ENCODE data around the gene DNAAF1.

DNAAF1 gene

DNA sequence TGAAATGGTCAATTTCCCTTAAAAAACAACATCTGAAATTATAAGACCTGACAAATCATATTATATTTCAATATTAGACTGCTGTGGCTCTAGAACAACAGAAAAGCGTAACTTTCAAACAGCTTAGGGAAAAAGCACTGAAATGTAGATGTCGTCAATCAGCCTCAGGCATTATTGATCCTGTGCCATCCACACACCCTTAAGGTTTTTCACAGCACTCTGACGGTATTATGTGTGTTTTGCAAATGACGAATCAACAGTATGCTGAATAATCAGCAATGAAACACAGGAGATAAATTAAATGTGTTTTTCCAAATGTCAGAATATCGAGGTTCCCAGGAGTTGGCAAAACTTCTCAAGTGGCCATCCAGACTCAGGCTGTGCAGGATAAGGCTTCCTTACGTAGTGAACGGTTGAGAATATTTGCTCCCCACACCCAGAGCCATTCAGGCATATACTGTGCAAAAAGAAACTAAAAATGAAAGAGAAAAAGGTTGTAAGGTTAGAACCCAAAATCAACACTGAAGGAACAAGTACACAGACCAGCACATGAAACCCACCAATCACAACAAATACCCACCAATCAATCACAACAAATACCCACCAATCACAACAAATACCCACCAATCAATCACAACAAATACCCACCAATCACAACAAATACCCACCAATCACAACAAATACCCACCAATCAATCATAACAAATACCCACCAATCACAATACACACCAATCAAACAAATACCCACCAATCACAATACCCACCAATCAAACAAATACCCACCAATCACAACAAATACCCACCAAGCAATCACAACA, 20.6 kb upstream of the DNAAF1 start:
- no peak for DNase-seq (ENCODE audit: low read depth in 2 of 2)

DNA sequence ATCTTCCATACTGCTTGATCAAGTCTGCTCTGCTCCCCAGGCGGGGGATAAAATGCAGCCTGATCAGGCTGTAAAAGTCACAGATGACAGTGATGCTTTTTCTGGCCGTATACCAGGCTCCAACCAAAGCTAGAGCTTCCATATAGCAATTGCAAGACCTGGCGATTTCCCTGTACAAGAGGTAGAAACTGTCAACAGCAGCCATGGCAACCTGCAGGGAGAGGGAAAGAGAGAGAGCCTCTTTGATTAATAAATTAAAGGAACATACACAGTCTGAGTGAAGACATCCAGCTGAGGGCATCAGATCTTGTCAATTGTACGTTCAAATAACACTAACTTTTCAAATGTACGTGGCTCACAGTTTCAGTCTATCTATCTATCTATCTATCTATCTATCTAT, 14.0 kb upstream of the DNAAF1 start:
- no peak for DNase-seq (ENCODE audit: low read depth in 2 of 2)

DNA sequence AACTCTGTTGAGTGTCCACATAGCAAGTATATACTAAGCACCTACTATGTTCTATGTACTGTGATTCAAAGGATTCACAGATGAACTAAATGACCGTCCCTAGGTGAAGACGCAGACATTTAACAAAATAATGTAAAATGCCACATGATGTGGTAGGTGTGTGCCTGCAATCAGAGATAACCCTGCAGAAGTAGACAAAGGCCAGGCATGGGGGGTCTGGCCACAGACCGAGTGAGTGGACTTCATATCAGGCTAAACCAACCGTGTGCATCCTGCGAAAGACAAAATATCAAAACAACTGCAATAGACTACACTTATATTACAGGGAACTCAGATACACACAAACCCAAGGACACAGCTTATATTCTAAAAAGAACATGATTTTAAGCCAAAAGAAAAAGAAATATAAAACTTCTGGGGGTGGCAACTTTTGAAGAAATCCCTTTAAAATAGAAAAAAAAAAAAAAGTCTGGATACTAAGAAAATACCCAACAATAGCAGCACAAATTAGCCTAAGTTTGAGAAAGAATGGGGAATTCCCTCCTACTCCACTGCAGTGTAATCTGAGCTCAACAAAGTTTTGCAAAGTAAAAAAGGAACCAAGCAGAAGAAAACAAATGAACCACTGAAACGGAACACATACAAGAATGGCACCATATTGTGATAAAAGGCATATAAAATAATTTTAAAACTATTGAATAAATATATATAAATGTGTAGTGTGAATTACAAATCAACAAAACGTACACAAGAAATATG, 12.4 kb upstream of the DNAAF1 start:
- no peak for DNase-seq (ENCODE audit: low read depth in 2 of 2)

DNA sequence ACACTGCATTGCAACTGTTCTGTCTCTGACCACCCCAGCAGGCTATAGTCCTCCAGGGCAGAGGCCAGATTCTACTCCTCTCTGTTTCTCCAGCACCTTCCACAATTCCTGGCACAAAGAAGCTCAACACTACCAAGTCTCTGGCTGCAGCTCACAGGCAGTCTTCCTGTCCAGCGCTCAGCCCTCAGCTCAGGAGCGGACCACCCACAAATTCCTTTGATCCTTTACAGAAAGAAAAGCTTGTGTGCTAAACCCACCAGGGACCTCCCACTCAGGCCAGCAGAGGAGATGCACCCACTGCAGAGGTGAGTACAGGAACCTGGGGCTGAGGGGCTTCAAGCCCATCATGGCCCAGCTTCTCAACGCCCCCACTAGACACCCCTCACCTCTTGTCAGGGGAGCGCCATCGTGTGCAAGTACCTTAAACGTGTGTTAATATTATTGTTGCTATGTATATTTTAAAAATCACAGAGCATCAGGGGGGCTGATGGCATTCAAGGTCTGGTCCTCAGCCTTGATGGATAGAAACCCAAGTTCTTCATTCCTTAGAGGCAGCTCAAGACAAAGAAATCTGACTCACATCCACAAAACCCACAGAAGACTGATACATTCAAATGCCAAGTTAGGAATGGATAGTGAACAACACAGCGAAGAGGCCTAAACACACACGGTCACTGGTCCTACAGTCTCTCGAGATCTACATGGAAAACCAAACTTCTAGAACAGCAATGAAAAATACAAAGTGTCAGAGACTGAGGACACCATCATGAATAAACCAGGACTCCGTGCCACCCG, 8.6 kb upstream of the DNAAF1 start:
- DNase-seq (ENCODE audit: low read depth in 2 of 2) = no peak

DNA sequence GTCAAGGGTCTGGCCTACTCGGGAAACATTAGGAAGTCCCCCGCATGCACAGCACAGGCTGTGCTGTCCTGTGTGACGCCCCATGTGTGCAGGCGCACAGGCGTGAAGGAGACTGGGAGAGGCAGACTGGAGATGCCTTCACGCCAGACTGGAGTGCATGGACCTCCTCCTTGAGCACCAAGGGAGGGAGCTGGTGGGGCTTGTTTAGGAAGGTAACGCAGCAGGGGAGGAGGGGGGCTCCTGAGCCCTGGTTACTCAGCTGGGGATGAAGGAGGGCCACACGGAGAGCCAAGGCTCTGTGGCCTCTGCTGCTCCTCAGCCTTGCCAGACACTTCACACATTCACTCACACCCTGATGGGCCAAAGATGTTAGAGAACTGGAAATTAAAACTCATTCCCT, 7.8 kb upstream of the DNAAF1 start:
- DNase-seq (ENCODE audit: low read depth in 2 of 2) = no peak

DNA sequence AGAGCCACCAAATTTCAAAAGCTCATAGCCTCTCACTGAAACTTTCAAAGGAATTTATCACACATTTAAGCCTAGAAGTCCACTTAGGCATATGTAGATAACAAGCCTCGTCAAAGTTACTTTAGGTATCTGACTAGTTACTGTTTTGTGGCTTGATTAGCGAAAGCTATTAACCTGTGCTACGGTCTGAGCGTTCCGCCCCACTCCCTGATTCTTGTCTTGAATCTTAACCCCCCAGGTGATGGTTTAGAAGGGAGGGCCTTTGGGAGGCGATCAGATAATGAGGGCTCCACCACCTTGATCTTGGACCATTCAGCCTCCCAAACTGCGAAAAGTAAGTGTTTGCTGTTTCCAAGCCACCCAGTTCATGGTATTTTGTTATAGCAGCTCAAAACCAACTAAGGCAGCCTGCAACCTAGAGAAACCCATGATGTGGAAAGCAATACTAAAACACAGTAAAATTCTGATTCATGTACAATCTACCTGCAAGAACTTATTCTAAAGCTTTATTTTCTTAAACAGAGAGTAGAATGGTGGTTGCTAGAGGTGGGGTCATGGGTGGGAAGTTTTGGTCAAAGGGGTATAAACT, 7.2 kb upstream of the DNAAF1 start:
- DNase-seq (ENCODE audit: low read depth in 2 of 2) = no peak

DNA sequence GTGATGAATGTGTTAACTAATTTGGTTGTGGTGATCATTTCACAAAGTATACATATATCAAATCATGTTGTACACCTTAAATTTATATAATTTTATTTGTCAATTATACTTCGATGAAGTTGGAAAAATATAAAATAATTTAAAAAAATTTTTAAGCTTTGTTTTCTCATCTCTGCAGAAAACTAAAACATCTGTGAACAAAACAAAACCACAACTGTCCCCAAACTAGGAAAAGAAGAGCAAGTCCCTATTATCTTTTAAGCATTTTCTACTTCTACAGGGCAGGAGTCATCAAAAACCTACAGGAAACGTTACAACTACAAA, 6.6 kb upstream of the DNAAF1 start:
- DNase-seq (ENCODE audit: low read depth in 2 of 2) = no peak

DNA sequence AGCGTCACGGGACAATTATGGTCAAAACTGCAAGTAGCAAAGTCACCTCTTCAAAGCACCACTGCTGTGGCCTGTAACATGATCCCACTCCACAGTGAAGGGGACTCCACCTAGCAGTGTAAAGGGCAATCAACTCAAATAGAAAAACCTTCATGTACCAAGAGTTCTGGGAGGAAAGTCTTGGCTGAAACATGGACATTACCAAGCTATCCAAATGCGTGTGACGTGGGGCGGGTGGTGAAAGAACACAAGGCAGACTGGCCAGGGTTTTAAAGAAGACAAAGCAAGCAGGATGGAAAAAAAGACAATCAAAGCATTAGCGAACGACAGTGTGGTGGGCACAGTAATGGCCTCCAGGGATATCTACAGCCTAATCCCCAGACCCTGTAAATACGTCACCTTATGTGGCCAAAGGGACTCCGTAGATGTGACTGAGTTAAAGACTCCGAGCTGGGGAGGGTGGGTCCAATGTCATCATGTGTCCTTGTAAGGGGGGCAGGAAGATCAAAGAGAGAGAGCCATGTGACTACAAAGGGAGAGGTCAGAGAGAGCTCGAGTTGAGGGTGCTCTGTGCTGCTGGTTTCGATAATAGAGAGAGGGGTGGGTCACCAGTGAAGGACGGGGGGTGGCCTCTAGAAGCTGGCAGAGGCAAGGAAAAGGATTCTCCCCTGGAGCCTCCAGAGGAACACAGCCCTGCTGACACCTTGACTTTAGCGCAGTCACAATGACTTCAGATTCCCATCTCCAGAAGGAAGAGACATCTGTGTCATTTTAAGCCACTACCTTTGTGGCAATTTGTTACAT, 6.1 kb upstream of the DNAAF1 start:
- no peak for DNase-seq (ENCODE audit: low read depth in 2 of 2)

DNA sequence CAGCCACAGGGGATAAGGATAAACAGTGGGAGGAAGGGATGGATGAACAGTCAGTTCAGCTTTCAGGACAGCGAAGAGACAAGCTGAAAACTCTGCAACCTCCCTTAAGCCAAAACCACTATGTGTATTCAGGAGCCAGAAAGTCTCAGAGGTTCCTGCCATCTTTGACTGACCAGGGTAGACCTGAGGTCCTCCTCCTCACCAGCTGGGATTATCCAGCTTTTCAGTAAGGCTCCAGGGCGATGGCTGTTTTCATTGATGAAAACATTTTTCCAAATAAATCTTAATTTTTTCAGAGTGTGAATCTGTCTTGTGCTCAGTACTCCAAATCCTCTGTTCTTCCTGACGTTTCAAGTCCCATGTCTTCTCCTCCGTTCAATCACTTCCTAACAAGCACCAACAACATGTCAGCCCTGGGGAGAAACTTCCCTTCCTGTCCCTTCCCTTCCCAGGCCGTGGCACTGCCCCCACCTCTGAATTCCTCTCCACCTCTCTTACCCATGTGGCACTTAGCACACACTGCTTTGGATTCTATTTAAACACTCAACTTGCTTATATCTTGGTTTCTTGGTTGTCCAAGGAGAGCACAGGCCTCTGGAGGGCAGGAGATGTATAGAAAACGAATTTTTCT, 5.4 kb upstream of the DNAAF1 start:
- DNase-seq (ENCODE audit: low read depth in 2 of 2) = no peak

DNA sequence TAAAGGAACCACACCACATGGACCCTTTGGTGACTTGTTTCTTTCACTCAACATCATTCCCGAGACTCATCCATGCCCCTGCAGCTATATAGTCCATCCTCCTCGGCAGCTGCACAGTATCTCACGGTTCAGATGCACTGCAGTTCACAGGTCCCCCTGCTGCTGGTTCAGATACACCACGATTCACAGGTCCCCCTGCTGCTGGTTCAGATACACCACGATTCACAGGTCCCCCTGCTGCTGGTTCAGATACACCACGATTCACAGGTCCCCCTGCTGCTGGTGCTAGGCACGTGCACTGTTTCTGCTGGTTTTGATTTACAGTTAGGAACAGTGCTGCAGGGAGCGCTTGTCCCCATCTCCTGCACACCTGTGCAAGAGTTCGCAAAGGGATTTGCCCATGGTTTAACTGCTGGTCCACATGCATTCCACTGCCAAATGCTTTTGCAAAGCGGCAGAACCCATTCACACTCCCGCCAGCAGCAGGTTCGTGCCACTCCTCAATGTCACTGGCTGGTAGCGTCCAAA, 3.9 kb upstream of the DNAAF1 start:
- DNase-seq (ENCODE audit: low read depth in 2 of 2) = no peak

DNA sequence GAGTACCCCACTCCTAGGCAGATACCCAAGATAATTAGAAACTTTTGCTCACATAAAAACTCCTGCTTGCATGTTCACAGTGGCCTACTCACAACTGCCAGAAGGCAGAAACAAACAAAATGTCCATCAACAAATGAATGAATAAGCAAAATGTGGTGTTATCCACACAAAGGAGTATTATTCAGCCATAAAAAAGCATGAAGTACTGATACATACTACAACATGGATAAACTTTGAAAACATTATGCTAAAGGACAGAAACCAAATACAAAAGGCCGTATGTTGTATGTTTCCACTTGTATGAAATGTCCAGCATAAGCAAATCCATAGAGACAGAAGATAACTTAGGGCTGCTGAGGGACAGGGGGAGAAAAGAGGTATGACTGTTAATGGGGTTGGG, 2.0 kb upstream of the DNAAF1 start:
- no peak for DNase-seq (ENCODE audit: low read depth in 2 of 2)

DNA sequence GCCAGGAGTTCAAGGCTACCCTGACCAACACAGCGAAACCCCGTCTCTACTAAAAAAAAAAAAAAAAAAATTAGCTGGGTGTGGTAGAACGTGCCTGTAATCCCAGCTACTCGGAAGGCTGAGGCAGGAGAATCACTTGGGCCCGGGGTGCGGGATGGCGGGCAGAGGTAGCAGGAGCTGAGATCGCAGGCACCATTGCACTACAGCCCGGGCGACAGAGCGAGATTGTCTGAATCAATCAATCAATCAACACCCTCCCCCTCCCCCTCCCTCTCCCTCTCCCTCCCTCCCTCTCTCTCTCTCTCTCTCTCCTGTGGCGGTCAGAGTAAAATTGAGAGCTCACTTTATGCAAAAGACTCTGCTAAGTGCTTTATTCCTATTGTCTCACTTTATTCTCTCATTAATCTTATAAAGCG, 1.3 kb upstream of the DNAAF1 start:
- DNase-seq (ENCODE audit: low read depth in 2 of 2) = no peak

DNA sequence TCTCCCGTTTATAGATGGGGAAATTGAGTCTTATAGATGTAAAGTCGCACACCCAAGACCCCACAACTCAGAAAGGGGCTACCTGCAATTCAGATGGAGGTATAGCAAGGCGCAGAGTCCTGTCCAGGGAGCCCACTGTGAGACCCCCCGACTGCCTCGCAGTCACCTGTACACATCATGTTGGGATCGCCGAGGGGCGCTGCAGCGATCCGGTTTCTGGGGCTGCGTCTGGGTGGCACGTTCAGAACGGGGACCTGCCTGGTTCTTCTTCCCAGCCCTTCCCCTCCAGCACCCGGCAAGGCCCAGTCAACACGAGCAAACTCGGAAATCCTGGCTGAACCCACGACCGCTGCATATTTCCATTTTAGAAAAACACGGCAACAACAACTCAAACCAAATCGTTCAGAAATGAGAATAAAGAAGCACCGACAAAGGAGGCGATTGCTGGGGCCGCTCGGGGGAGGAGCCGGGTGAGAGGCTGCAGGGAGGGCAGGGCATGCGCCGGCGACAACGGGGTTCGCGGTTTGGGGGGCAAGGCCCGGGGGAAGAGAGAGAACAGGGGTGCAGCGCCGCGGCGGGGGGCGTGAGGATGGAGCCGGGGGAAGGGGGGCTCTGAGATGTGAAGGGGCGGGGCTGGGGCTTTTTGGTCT, 774 bp upstream of the DNAAF1 start:
- DNase-seq (ENCODE audit: low read depth in 2 of 2) = peak; percentile 1 to 25

DNA sequence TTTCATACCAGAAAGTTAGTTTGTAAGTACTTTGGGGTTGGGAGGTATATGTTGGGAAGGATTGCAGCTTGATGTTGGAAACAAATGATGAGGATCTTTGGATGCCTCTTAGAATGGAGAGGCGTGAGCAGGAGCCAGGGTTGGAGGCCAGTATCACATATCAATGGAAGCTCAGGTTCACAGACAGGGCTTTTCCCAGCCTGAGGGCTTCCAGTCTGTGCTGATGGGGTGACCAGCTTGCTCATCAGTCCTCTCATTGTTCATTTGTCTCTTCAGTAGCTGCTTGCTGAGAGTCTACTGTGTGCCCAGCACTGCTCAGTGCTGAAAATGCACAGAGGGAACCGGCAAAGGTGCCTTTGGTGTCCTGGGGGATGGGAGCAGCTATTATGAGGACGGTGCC, 5.8 kb downstream of the DNAAF1 start:
- no peak for DNase-seq (ENCODE audit: low read depth in 2 of 2)

DNA sequence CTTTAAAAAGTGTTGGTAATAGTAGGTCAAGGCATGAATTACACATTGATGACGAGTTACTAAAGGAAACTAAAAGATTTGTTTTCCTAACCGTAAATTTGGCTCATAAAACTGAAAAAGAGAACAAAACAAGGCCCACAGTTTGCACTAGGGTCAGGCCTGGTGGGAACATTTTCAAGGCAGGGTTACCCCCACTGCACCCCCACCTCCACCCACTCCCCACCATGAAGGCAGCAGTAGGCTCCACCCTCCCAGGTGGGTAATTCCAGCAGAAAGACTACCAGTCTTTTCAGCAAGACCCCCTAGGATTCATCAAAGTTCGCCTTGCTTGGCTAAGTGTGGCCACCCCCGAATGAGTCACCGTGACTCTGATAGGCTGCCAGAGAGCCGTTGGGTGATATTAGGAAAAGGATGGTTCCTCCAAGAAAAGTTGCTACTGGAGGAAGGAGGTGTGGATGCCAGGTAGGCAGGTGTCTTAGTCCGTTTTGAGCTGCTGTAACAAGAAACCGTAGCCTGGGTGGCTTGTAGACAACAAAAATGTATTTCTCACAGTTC, 8.6 kb downstream of the DNAAF1 start:
- DNase-seq (ENCODE audit: low read depth in 2 of 2) = no peak

DNA sequence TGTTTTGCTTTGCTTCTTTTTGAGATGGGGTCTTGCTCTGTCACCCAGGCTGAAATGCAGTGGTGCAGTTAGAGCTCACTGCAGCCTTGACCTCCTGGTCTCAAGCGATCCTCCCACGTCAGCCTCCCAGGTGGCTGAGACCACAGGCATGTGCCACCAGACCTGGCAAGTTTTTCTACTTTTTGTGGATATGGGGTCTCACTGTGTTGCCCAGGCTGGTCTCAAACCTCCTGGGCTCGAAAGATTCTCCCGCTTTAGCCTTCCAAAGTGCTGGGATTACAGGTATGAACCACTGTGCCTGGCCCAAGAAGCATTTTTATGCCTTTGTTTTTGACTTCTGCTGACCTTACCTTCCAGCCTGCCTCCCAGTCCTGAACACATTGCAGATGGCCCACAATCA, 10.1 kb downstream of the DNAAF1 start:
- DNase-seq (ENCODE audit: low read depth in 2 of 2) = no peak

DNA sequence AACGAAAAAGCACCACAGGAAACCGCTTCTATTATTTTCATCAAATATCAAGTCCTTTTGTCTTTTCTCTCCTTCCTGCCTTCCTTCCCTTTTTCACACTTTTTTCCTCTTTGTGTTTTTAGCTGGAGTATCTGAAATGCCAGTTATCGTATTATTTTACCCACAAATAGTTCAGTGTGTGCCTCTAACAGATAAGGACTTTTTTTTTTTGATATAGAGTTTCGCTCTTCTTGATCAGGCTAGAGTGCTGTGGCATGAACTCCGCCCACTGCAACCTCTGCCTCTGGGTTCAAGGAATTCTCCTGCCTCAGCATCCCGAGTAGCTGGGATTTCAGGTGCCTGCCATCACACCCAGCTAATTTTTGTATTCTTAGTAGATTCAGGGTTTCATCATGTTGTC, 10.7 kb downstream of the DNAAF1 start:
- no peak for DNase-seq (ENCODE audit: low read depth in 2 of 2)

DNA sequence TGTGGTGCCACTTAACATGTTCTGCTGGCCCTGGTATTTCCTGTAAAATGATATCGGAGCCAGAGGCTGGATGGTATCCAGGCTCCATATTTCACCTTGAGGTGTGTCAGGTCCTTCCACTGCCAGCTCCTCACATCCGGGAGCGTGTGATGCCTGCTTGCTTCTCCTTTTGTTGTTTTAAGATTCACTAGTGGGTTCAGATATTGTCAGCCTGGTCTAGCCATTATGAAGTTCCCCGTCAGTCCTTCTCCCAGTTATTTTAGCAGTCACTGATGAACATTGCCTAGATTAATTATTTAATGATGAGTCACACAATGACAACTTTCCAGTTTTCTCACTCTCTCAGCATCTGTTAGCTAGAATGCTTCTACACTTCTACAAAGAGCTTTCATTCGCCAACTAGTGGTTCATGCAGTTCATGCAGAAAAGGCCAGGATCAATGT, 11.3 kb downstream of the DNAAF1 start:
- DNase-seq (ENCODE audit: low read depth in 2 of 2) = no peak

DNA sequence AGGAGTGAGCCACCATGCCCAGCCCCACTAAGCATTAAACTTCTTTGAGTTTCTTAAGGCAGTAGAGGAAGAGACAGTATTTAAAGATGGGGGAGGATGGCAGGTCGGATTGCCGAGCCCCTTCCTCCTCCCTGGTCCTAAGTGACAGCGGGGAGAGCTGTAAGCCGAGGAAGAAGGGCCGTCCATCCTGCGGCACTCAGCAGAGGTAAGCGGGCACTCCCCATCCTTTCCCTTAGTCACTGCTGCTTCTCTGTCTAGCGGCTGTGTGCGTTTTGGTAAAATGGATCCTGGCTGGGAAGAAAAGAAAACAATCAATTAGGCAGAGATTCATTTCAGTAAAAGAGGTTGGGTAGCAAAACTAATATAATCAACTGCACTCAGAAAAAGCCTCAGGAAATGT, 13.9 kb downstream of the DNAAF1 start:
- DNase-seq (ENCODE audit: low read depth in 2 of 2) = no peak

DNA sequence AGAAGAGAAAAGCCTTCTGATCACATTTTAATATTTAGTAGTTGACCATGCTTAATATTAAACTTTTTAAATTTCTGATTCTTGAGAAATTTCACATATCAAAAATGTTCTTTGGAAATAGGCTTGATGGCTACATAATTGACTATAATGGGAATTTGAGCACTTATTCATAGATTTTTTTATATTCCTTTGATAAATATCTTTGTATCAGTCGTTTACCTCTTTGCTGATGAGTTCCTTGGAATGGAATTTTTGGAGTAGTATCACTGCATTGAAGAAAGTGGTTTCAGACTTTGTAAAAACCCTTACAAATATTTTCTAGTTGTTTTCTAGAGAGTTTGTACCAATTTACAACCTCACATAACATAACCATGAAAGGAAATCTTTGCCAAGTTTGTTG, 14.7 kb downstream of the DNAAF1 start:
- no peak for DNase-seq (ENCODE audit: low read depth in 2 of 2)

Measured in stimulated activated CD8-positive, alpha-beta memory T cell treated with anti-CD3 and anti-CD28 coated beads, Interleukin-2, amount 100 ng/mL, for 1 hour (primary cell).